ENCODE results near the gene SRRM4.
A peak's percentile ranks its signal among the peaks of the same experiment; 100 is the strongest.
"Not testable (repeated sequence)": the region's sequence is repeated elsewhere in the genome, so short reads cannot be mapped to it uniquely, and the experiment has no call there.

The SRRM4 gene

GRCh38 chr12:119020406-119021360 lies 39.3 kb downstream of the SRRM4 start:
- Histone ChIP-seq H3K4me3 (ENCODE audit: low read depth, low read length) (no peak overlapping the region), H3K36me3 (peaks cover 28% of the 10 kb centered on the region), H3K27me3 (ENCODE audit: insufficient read depth, low read depth, severe bottlenecking) (no peaks in the 10 kb centered on the region), H3K9me3 (ENCODE audit: severe bottlenecking) (no peaks in the 10 kb centered on the region), H3K27ac (peak overlapping the region; percentile 81)
- DNase-seq = peak; percentile 91
- TF ChIP-seq CTCF (IDR thresholded peaks at IDR 0.05; ENCODE audit: low read depth, low read length) = peak; percentile 96

GRCh38 chr12:119024356-119024755 lies 43.0 kb downstream of the SRRM4 start:
- peak; percentile 92 for DNase-seq
- no peaks in the 10 kb centered on the region for H3K27me3 ChIP-seq (ENCODE audit: insufficient read depth, low read depth, severe bottlenecking)
- H3K36me3 ChIP-seq = peaks cover 52% of the 10 kb centered on the region
- peak overlapping the region; percentile 10; the same call in 1 of the 2 replicates for H3K4me3 ChIP-seq (ENCODE audit: low read depth, low read length)
- no peak for TF ChIP-seq CTCF (IDR thresholded peaks at IDR 0.05; ENCODE audit: low read depth, low read length)
- no peaks in the 10 kb centered on the region for H3K9me3 ChIP-seq (ENCODE audit: severe bottlenecking)
- H3K27ac ChIP-seq = peak overlapping the region; percentile 73

GRCh38 chr12:119025786-119026185 lies 44.4 kb downstream of the SRRM4 start:
- Histone ChIP-seq H3K4me3 (ENCODE audit: low read depth, low read length) (no peak overlapping the region), H3K27ac (peak overlapping the region; percentile 69), H3K27me3 (ENCODE audit: insufficient read depth, low read depth, severe bottlenecking) (no peaks in the 10 kb centered on the region), H3K36me3 (peaks cover 61% of the 10 kb centered on the region), H3K9me3 (ENCODE audit: severe bottlenecking) (no peaks in the 10 kb centered on the region)
- no peak for DNase-seq
- no peak for TF ChIP-seq CTCF (IDR thresholded peaks at IDR 0.05; ENCODE audit: low read depth, low read length)

GRCh38 chr12:119033332-119033731 lies 52.0 kb downstream of the SRRM4 start:
- H3K27me3 ChIP-seq (ENCODE audit: insufficient read depth, low read depth, severe bottlenecking); H3K27ac ChIP-seq; DNase-seq; H3K4me3 ChIP-seq (ENCODE audit: low read depth, low read length); H3K9me3 ChIP-seq (ENCODE audit: severe bottlenecking): not testable (repeated sequence)
- H3K36me3 ChIP-seq = peaks cover 34% of the 10 kb centered on the region

- TF ChIP-seq CTCF (IDR thresholded peaks at IDR 0.05; ENCODE audit: low read depth, low read length) = peak; percentile 64
- H3K27me3 ChIP-seq (ENCODE audit: insufficient read depth, low read depth, severe bottlenecking) = no peaks in the 10 kb centered on the region
- peak; percentile 57 for DNase-seq
- no peak overlapping the region for H3K27ac ChIP-seq
- H3K4me3 ChIP-seq (ENCODE audit: low read depth, low read length) = no peak overlapping the region
- H3K36me3 ChIP-seq = peaks cover 31% of the 10 kb centered on the region
- no peaks in the 10 kb centered on the region for H3K9me3 ChIP-seq (ENCODE audit: severe bottlenecking)
These were observed 55.8 kb downstream of the SRRM4 start for GRCh38 chr12:119036878-119037825.

GRCh38 chr12:119044094-119044493 lies 62.8 kb downstream of the SRRM4 start:
- peak overlapping the region; percentile 64 for H3K27ac ChIP-seq
- no peaks in the 10 kb centered on the region for H3K9me3 ChIP-seq (ENCODE audit: severe bottlenecking)
- DNase-seq = peak; percentile 41
- no peak overlapping the region for H3K4me3 ChIP-seq (ENCODE audit: low read depth, low read length)
- TF ChIP-seq CTCF (IDR thresholded peaks at IDR 0.05; ENCODE audit: low read depth, low read length) = no peak; the same call in 1 of the 2 replicates
- H3K36me3 ChIP-seq = peaks cover 48% of the 10 kb centered on the region
- no peaks in the 10 kb centered on the region for H3K27me3 ChIP-seq (ENCODE audit: insufficient read depth, low read depth, severe bottlenecking)
